ENCODE results near the gene MEIOSIN.

- TF ChIP-seq, protein P1, sequence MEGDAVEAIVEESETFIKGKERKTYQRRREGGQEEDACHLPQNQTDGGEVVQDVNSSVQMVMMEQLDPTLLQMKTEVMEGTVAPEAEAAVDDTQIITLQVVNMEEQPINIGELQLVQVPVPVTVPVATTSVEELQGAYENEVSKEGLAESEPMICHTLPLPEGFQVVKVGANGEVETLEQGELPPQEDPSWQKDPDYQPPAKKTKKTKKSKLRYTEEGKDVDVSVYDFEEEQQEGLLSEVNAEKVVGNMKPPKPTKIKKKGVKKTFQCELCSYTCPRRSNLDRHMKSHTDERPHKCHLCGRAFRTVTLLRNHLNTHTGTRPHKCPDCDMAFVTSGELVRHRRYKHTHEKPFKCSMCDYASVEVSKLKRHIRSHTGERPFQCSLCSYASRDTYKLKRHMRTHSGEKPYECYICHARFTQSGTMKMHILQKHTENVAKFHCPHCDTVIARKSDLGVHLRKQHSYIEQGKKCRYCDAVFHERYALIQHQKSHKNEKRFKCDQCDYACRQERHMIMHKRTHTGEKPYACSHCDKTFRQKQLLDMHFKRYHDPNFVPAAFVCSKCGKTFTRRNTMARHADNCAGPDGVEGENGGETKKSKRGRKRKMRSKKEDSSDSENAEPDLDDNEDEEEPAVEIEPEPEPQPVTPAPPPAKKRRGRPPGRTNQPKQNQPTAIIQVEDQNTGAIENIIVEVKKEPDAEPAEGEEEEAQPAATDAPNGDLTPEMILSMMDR (IDR thresholded peaks at IDR 0.05): no peak
- no peak for TF ChIP-seq POLR2A (IDR thresholded peaks at IDR 0.05)
Observed at GRCh38 chr19:45800070-45800553, 66.9 kb downstream of the MEIOSIN start.

Measured in Peyer's patch (tissue), 4 donors.